HUES48 (cell line): ENCODE data around the gene MAP3K3.

Experiments
- H3K27ac ChIP-seq: one replicate; pipeline ENCODE4 v1.7.0; 2013; ENCODE audit warnings: low read depth, low read length, inconsistent platforms
- H3K27me3 ChIP-seq: 2 replicates; pipeline ENCODE4 v1.6.1; 2013; ENCODE audit warnings: mild to moderate bottlenecking, low read length; ENCODE audit not compliant: control insufficient read depth, insufficient read depth
- H3K36me3 ChIP-seq: 2 replicates; pipeline ENCODE4 v1.6.1; 2013; ENCODE audit warnings: low read length; ENCODE audit not compliant: control insufficient read depth, insufficient read depth
- H3K4me1 ChIP-seq: 2 replicates; pipeline ENCODE4 v1.6.1; 2013; ENCODE audit warnings: mild to moderate bottlenecking, low read length; ENCODE audit not compliant: control insufficient read depth, insufficient read depth
- H3K4me3 ChIP-seq: 2 replicates; pipeline ENCODE4 v1.5.1; 2013; ENCODE audit warnings: mild to moderate bottlenecking, low read depth, low read length
- H3K9ac ChIP-seq: 2 replicates; pipeline ENCODE4 v1.6.1; 2013; ENCODE audit warnings: mild to moderate bottlenecking, low read depth, low read length, moderate library complexity
- H3K9me3 ChIP-seq: 2 replicates; pipeline ENCODE4 v1.6.1; 2013; ENCODE audit warnings: low read length; ENCODE audit not compliant: control insufficient read depth, insufficient read depth

Gene MAP3K3

GRCh38 chr17:63680700-63681099 is 58.5 kb downstream of the MAP3K3 start:
- Histone ChIP-seq H3K4me1 (peaks cover 8% of the 10 kb centered on the region; the same call in 1 of the 2 replicates), H3K27ac (no peak overlapping the region), H3K9ac (no peak overlapping the region), H3K27me3 (no peaks in the 10 kb centered on the region), H3K9me3 (no peaks in the 10 kb centered on the region), H3K4me3 (no peak overlapping the region), H3K36me3 (peaks cover 27% of the 10 kb centered on the region; the same call in 1 of the 2 replicates)

GRCh38 chr17:63681530-63681929 is 59.3 kb downstream of the MAP3K3 start:
- Histone ChIP-seq H3K9ac (no peak overlapping the region), H3K27me3 (no peaks in the 10 kb centered on the region), H3K36me3 (peaks cover 27% of the 10 kb centered on the region; the same call in 1 of the 2 replicates), H3K27ac (no peak overlapping the region), H3K9me3 (no peaks in the 10 kb centered on the region), H3K4me1 (0 out of 2 replicates have a peak, but pooled peaks cover 6% of the 10 kb centered on the region), H3K4me3 (no peak overlapping the region)

GRCh38 chr17:63682441-63682840 is 60.2 kb downstream of the MAP3K3 start:
- Histone ChIP-seq H3K27me3 (no peaks in the 10 kb centered on the region), H3K4me3 (no peak overlapping the region), H3K9ac (no peak overlapping the region), H3K9me3 (no peaks in the 10 kb centered on the region), H3K36me3 (peaks cover 27% of the 10 kb centered on the region; the same call in 1 of the 2 replicates), H3K27ac (no peak overlapping the region), H3K4me1 (0 out of 2 replicates have a peak, but pooled peaks cover 6% of the 10 kb centered on the region)

GRCh38 chr17:63682981-63683380 is 60.8 kb downstream of the MAP3K3 start:
- 0 out of 2 replicates have a peak, but pooled peaks cover 6% of the 10 kb centered on the region for H3K4me1 ChIP-seq
- H3K36me3 ChIP-seq, result peaks cover 27% of the 10 kb centered on the region; the same call in 1 of the 2 replicates
- no peak overlapping the region for H3K9ac ChIP-seq
- H3K9me3 ChIP-seq, result no peaks in the 10 kb centered on the region
- H3K4me3 ChIP-seq, result no peak overlapping the region
- H3K27me3 ChIP-seq, result no peaks in the 10 kb centered on the region
- H3K27ac ChIP-seq, result no peak overlapping the region

GRCh38 chr17:63685041-63685440 is 62.8 kb downstream of the MAP3K3 start:
- 0 out of 2 replicates have a peak, but pooled peaks cover 6% of the 10 kb centered on the region for H3K4me1 ChIP-seq
- H3K27me3 ChIP-seq, result no peaks in the 10 kb centered on the region
- no peak overlapping the region for H3K4me3 ChIP-seq
- no peaks in the 10 kb centered on the region for H3K9me3 ChIP-seq
- H3K36me3 ChIP-seq, result peaks cover 40% of the 10 kb centered on the region
- H3K27ac ChIP-seq, result no peak overlapping the region
- H3K9ac ChIP-seq, result no peak overlapping the region

GRCh38 chr17:63685578-63685977 is 63.4 kb downstream of the MAP3K3 start:
- 0 out of 2 replicates have a peak, but pooled peaks cover 6% of the 10 kb centered on the region for H3K4me1 ChIP-seq
- no peaks in the 10 kb centered on the region for H3K27me3 ChIP-seq
- peaks cover 42% of the 10 kb centered on the region for H3K36me3 ChIP-seq
- H3K4me3 ChIP-seq, result no peak overlapping the region
- H3K9me3 ChIP-seq, result no peaks in the 10 kb centered on the region
- no peak overlapping the region for H3K9ac ChIP-seq
- no peak overlapping the region for H3K27ac ChIP-seq

- H3K4me1 ChIP-seq, result 0 out of 2 replicates have a peak, but pooled peaks cover 3% of the 10 kb centered on the region
- H3K4me3 ChIP-seq, result no peak overlapping the region
- no peak overlapping the region for H3K9ac ChIP-seq
- H3K36me3 ChIP-seq, result peaks cover 49% of the 10 kb centered on the region
- H3K27ac ChIP-seq, result no peak overlapping the region
- H3K9me3 ChIP-seq, result no peaks in the 10 kb centered on the region
- no peaks in the 10 kb centered on the region for H3K27me3 ChIP-seq
Measured at GRCh38 chr17:63686138-63686685, 64.0 kb downstream of the MAP3K3 start.

GRCh38 chr17:63688396-63689020 is 66.3 kb downstream of the MAP3K3 start:
- H3K27me3 ChIP-seq, result no peaks in the 10 kb centered on the region
- no peak overlapping the region for H3K9ac ChIP-seq
- no peaks in the 10 kb centered on the region for H3K4me1 ChIP-seq
- peaks cover 51% of the 10 kb centered on the region for H3K36me3 ChIP-seq
- no peak overlapping the region for H3K4me3 ChIP-seq
- no peaks in the 10 kb centered on the region for H3K9me3 ChIP-seq
- no peak overlapping the region for H3K27ac ChIP-seq

- H3K4me1 ChIP-seq, result peaks cover 2% of the 10 kb centered on the region; the same call in 1 of the 2 replicates
- no peaks in the 10 kb centered on the region for H3K9me3 ChIP-seq
- no peak overlapping the region for H3K27ac ChIP-seq
- no peak overlapping the region for H3K9ac ChIP-seq
- no peaks in the 10 kb centered on the region for H3K27me3 ChIP-seq
- peaks cover 58% of the 10 kb centered on the region for H3K36me3 ChIP-seq
- no peak overlapping the region for H3K4me3 ChIP-seq
Measured at GRCh38 chr17:63689479-63689878, 67.3 kb downstream of the MAP3K3 start.

GRCh38 chr17:63692195-63692816 is 70.1 kb downstream of the MAP3K3 start:
- Histone ChIP-seq H3K27me3 (no peaks in the 10 kb centered on the region), H3K4me3 (no peak overlapping the region), H3K4me1 (peaks cover 10% of the 10 kb centered on the region; the same call in 1 of the 2 replicates), H3K36me3 (peaks cover 59% of the 10 kb centered on the region), H3K9ac (no peak overlapping the region), H3K27ac (no peak overlapping the region), H3K9me3 (no peaks in the 10 kb centered on the region)
